HL-60 (cell line): ENCODE measurements around the gene CCT5.
A peak's percentile ranks its signal among the peaks of the same experiment; 100 is the strongest.

Experiments used
- DNase-seq, 2 experiments: peaks; one replicate each; pipeline ENCODE4 v3.0.0-alpha.2; 2010 to 2020; ENCODE audit warnings: low read depth in 1 of 2, low spot score in 1 of 2
- H3K27ac ChIP-seq: fragments of 250-450 bp; sonication (Bioruptor Pico); replicated peaks from 2 replicates; pipeline ENCODE4 v1.5.1; 2020; ENCODE audit warnings: mild to moderate bottlenecking, moderate library complexity
- H3K27me3 ChIP-seq: fragments of 250-450 bp; sonication (Bioruptor Pico); 2 replicates; pipeline ENCODE4 v1.5.1; 2021; ENCODE audit warnings: mild to moderate bottlenecking, moderate library complexity; ENCODE audit not compliant: insufficient read depth, poor library complexity, severe bottlenecking
- H3K4me3 ChIP-seq: replicated peaks from 2 replicates; pipeline ENCODE4 v1.5.1; 2011; ENCODE audit warnings: mild to moderate bottlenecking, control low read depth, low read length; ENCODE audit not compliant: insufficient read depth
- GABPA ChIP-seq: IDR thresholded peaks from 2 replicates; pipeline ENCODE4 v1.6.1; 2012; ENCODE audit warnings: low read depth
- POLR2AphosphoS5 ChIP-seq: IDR thresholded peaks from 2 replicates; pipeline ENCODE4 v1.6.1; 2012; ENCODE audit warnings: low read depth
- SPI1 ChIP-seq: IDR thresholded peaks from 2 replicates; pipeline ENCODE4 v1.6.1; 2012; ENCODE audit warnings: low read depth, mild to moderate bottlenecking, borderline replicate concordance
- long read RNA-seq: library from polyadenylated mRNA; unstranded; transcript quantifications from one replicate; pipeline ENCODE4 v2.0.0, GENCODE V29; 2020
- TF ChIP-seq, protein P1 (sequence below): IDR thresholded peaks from 2 replicates; pipeline ENCODE4 v1.6.1; 2012; ENCODE audit warnings: low read depth; ENCODE audit not compliant: insufficient replicate concordance
- TF ChIP-seq, protein P2 (sequence below): IDR thresholded peaks from one replicate; pipeline ENCODE4 v1.5.1; 2011; ENCODE audit warnings: low read length, control low read depth, inconsistent platforms; ENCODE audit not compliant: insufficient read depth

Gene CCT5
- long read RNA-seq, transcript CCT5-201 (11 exons, 3,675 nt), result major isoform, 3,333 of 3,465 reads
- long read RNA-seq, transcript CCT5-214 (11 exons, 1,997 nt), result minor isoform, 7 of 3,465 reads
- long read RNA-seq, partial matches to known transcripts, result 51 of 3,465 reads
- long read RNA-seq, other reads (novel, unspliced or antisense), result 72 of 3,465 reads

DNA sequence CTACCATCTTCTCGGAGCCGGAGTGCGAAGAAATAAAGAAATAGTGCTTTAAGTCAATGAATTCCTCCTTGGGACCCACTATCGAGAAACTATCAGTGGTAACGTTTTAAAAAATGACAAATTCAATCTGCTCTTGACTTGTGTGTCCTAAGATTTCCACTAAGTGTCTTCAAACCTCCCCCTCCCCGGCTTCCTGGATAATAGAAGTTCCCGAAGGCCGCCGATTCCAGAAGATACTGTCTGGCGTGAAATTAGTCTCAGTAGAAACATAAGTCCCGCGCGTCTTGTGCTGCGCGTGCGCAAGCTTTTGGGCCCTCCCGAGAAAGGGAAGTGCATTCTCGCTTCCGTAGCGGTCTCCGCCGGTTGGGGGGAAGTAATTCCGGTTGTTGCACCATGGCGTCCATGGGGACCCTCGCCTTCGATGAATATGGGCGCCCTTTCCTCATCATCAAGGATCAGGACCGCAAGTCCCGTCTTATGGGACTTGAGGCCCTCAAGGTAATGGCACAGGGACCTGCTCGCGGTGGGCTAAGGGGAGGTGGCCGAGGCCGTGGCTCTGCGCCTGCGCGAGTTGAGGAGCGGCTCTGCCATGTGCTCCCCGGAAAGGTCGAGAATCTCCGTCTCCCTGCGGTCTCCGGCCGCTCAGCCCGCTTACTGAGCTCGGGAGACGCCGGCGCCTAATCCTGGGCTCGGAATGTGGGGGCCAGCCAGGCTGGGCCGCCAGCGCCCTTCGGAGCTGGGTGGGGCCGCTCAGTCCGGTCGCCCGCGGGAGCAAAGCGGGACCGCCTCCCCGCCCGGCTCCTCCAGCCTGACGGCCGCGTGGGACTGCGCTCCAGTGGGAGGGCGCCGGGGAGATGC, at the start of gene CCT5:
TSS of gene CCT5 (plus strand) at position 333 of the 858 bp plus-strand sequence. CDS start at position 394, 61 bp downstream.
- peak; percentile 96 for DNase-seq
- no peaks in the 10 kb centered on the region for H3K27me3 ChIP-seq
- H3K27ac ChIP-seq, result peak within 1 kb of the TSS; percentile 100
- peak; percentile 46; the same call in 1 of the 2 replicates for TF ChIP-seq GABPA
- TF ChIP-seq SPI1, result peak; percentile 99
- TF ChIP-seq, protein P1, sequence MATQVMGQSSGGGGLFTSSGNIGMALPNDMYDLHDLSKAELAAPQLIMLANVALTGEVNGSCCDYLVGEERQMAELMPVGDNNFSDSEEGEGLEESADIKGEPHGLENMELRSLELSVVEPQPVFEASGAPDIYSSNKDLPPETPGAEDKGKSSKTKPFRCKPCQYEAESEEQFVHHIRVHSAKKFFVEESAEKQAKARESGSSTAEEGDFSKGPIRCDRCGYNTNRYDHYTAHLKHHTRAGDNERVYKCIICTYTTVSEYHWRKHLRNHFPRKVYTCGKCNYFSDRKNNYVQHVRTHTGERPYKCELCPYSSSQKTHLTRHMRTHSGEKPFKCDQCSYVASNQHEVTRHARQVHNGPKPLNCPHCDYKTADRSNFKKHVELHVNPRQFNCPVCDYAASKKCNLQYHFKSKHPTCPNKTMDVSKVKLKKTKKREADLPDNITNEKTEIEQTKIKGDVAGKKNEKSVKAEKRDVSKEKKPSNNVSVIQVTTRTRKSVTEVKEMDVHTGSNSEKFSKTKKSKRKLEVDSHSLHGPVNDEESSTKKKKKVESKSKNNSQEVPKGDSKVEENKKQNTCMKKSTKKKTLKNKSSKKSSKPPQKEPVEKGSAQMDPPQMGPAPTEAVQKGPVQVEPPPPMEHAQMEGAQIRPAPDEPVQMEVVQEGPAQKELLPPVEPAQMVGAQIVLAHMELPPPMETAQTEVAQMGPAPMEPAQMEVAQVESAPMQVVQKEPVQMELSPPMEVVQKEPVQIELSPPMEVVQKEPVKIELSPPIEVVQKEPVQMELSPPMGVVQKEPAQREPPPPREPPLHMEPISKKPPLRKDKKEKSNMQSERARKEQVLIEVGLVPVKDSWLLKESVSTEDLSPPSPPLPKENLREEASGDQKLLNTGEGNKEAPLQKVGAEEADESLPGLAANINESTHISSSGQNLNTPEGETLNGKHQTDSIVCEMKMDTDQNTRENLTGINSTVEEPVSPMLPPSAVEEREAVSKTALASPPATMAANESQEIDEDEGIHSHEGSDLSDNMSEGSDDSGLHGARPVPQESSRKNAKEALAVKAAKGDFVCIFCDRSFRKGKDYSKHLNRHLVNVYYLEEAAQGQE, result peak; percentile 53
- peak; percentile 93 for TF ChIP-seq POLR2AphosphoS5
- TF ChIP-seq, protein P2, sequence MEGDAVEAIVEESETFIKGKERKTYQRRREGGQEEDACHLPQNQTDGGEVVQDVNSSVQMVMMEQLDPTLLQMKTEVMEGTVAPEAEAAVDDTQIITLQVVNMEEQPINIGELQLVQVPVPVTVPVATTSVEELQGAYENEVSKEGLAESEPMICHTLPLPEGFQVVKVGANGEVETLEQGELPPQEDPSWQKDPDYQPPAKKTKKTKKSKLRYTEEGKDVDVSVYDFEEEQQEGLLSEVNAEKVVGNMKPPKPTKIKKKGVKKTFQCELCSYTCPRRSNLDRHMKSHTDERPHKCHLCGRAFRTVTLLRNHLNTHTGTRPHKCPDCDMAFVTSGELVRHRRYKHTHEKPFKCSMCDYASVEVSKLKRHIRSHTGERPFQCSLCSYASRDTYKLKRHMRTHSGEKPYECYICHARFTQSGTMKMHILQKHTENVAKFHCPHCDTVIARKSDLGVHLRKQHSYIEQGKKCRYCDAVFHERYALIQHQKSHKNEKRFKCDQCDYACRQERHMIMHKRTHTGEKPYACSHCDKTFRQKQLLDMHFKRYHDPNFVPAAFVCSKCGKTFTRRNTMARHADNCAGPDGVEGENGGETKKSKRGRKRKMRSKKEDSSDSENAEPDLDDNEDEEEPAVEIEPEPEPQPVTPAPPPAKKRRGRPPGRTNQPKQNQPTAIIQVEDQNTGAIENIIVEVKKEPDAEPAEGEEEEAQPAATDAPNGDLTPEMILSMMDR, result no peak
- peak within 1 kb of the TSS; percentile 87 for H3K4me3 ChIP-seq

DNA sequence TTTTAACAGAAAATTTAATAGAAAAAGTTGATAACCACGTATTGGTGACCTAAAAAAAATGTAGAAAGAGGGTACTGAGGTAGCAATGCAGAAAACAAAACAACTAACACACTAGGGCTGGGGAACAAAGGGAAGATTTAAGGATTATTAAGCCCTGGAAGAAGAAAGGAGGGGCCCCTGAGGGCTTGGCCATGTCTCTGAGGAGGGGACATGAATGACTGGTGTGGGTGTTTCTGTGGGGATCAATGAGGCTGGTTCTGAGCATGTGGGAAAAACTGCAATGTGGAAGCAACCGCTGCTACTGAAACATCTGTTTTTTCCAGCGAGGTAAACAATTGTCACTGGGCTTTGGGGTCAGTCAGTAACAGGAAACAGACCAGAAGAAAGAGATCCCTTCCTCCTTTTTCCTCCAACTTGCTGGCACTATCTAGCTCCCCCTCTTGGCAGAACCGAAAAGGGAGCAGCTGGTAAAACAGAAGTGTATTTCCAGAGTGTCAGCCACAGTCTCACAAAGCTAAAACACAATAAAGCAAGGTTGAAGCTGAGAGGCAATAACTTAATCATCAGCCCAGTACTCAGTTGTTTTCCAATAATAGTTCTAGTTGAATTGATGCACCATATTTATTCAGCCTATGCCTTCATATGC, 48.7 kb upstream of the CCT5 start:
- TF ChIP-seq, protein P1, result no peak
- TF ChIP-seq GABPA (no peak), POLR2AphosphoS5 (no peak), SPI1 (no peak)
- TF ChIP-seq, protein P2, result peak; percentile 25

DNA sequence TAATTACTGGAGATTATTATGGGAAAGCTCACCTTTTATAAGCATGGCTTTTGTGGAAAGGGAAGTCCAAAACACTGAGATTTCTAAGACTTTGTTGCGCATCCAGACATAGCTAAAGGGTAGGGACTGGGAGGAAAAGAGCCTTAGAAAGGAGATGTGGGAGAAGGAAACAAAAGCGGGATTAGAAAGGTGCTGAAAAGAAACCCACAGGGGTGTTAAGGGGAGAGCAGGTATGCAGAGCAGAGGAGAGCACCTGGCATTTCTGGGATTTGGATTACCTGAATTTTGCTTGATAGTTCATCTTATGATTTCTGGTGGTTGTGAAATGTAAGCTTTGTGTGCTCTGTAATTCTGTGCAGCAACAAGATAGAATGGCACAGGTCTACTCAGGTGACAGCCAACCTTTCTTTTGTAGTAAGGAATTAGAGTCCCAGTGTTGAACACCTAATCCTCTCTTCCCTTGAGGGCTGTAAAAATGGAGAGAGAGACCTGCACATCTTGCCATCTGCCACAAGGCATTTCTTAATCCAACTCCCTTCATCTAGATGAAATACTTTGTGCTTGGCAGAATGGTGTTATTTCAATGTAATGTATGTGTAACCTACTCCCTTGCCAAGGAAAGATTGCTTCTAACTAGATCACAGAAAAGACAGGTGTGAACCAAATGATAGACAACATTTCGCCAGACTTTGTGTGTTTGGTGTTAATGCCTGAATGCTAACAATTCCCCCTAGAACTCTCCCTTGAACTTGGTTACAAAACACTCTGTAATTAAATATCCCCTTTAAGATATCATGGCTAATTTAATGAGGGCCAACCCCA, 47.8 kb upstream of the CCT5 start:
- no peaks in the 10 kb centered on the region for H3K27me3 ChIP-seq
- no peak overlapping the region for H3K27ac ChIP-seq
- TF ChIP-seq, protein P1, result no peak
- TF ChIP-seq SPI1 (no peak), GABPA (no peak), POLR2AphosphoS5 (no peak)
- no peak for DNase-seq
- H3K4me3 ChIP-seq, result no peak overlapping the region

More for the DNA sequence above, 48.7 kb upstream of the CCT5 start:
- H3K4me3 ChIP-seq, result no peak overlapping the region
- no peak overlapping the region for H3K27ac ChIP-seq
- H3K27me3 ChIP-seq, result no peaks in the 10 kb centered on the region
- peak in 1 of 2 experiments; percentile 49 for DNase-seq
